HG02970 (cell line): ENCODE measurements around the gene MAGEA6.
"Not testable (repeated sequence)": the region's sequence is repeated elsewhere in the genome, so short reads cannot be mapped to it uniquely, and the experiment has no call there.

ENCODE experiments used
- ATAC-seq: cut with Tn5 transposase; IDR thresholded peaks from one replicate; pipeline ENCODE4 v1.9.1; 2021; ENCODE audit warnings: mild to moderate bottlenecking, moderate library complexity, moderate number of reproducible peaks; ENCODE audit not compliant: unreplicated experiment, low FRiP score

MAGEA6 gene

DNA sequence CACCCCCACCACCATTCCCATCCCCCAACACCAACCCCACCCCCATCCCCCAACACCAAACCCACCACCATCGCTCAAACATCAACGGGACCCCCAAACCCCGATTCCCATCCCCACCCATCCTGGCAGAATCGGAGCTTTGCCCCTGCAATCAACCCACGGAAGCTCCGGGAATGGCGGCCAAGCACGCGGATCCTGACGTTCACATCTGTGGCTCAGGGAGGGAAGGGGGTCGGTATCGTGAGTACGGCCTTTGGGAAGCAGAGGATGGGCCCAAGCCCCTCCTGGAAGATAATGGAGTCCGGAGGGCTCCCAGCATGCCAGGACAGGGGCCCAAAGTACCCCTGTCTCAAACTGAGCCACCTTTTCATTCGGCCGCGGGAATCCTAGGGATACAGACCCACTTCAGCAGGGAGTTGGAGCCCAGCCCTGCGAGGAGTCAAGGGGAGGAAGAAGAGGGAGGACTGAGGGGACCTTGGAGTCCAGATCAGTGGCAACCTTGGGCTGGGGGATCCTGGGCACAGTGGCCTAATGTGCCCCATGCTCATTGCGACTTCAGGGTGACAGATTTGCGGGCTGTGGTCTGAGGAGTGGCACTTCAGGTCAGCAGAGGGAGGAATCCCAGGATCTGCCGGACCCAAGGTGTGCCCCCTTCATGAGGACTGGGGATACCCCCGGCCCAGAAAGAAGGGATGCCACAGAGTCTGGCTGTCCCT is 35.2 kb downstream of the MAGEA6 start:
- not testable (repeated sequence) for ATAC-seq

DNA sequence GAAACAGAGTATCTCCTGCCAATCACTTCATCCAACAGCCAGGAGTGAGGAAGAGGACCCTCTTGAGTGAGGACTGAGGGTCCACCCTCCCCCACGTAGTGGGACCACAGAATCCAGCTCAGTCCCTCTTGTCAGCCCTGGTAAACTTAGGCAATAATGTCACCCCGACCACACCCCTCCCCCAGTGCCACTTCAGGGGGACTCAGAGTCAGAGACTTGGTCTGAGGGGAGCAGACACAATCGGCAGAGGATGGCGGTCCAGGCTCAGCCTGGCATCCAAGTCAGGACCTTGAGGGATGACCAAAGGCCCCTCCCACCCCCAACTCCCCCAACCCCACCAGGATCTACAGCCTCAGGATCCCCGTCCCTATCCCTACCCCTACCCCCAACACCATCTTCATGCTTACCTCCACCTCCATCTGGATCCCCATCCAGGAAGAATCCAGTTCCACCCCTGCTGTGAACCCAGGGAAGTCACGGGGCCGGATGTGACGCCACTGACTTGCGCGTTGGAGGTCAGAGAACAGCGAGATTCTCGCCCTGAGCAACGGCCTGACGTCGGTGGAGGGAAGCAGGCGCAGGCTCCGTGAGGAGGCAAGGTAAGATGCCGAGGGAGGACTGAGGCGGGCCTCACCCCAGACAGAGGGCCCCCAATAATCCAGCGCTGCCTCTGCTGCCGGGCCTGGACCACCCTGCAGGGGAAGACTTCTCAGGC is 36.1 kb downstream of the MAGEA6 start, which contains the start of the genes CSAG1 and MAGEA12:
CSAG1 (minus strand) TSS at position 461 of the 715 bp plus-strand sequence. CDS start 1,261 bp downstream, outside the sequence.
MAGEA12 (plus strand) TSS at position 497 of the 715 bp plus-strand sequence. CDS start 2,405 bp downstream, outside the sequence.
- no peak for ATAC-seq

DNA sequence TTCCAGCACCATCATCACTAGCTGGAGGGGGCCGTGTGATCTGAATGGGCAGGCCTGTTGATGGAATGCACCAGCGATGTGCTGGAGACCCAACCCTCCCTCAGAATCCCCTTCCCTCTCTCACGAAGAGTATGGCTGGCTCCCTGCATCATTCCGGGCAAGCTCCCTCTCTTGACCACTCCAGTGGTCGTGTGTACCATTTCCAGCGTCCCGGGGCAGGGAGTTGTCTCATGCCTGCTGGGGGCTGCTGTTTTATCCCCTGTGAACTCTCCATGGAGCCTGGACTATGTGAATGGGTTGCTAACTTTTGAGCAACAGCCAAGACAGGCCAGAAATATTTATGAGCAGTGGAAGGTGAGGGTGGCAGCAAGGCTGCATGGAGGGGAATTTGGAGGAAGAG is 44.1 kb downstream of the MAGEA6 start:
- ATAC-seq = no peak
